Measurements from ENCODE around the gene DUXA. TPM values are rescaled to one million over a fixed set of nuclear protein-coding genes. Genes with fewer than 3 reads are reported as not detected.
"Not testable (repeated sequence)": the region's sequence is repeated elsewhere in the genome, so short reads cannot be mapped to it uniquely, and the experiment has no call there.

The DUXA gene
- not detected in 2 replicates for total RNA-seq

DNA sequence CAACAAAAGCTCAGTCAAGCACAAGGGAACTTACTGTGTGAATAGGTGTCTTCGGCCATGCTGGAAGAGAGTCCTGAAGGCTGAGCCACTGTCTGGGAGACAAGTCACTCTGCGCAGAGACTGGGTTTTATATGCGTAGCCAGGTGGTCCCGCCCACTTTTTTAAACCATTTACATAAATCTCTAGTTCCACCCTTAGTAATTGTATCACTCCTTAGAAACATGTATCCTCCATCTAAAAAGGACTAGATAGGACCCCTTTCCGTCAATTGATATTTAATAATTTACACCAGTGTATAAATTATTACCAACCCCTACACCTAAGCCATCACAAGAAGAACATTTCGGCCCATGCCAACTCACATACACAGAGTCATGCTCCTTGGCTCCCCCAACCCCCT lies at the start of gene DUXA:
DUXA (minus strand) TSS at position 101 of the 400 bp plus-strand sequence; CDS start at position 59, 42 bp downstream.
- no peak for DNase-seq (ENCODE audit: low read depth)
- H3K4me3 ChIP-seq (ENCODE audit: low read depth, low read length): no peak within 1 kb of the TSS
- TF ChIP-seq, protein P1, sequence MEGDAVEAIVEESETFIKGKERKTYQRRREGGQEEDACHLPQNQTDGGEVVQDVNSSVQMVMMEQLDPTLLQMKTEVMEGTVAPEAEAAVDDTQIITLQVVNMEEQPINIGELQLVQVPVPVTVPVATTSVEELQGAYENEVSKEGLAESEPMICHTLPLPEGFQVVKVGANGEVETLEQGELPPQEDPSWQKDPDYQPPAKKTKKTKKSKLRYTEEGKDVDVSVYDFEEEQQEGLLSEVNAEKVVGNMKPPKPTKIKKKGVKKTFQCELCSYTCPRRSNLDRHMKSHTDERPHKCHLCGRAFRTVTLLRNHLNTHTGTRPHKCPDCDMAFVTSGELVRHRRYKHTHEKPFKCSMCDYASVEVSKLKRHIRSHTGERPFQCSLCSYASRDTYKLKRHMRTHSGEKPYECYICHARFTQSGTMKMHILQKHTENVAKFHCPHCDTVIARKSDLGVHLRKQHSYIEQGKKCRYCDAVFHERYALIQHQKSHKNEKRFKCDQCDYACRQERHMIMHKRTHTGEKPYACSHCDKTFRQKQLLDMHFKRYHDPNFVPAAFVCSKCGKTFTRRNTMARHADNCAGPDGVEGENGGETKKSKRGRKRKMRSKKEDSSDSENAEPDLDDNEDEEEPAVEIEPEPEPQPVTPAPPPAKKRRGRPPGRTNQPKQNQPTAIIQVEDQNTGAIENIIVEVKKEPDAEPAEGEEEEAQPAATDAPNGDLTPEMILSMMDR (conservative IDR thresholded peaks at IDR 0.05; ENCODE audit: low read depth, low read length): no peak

DNA sequence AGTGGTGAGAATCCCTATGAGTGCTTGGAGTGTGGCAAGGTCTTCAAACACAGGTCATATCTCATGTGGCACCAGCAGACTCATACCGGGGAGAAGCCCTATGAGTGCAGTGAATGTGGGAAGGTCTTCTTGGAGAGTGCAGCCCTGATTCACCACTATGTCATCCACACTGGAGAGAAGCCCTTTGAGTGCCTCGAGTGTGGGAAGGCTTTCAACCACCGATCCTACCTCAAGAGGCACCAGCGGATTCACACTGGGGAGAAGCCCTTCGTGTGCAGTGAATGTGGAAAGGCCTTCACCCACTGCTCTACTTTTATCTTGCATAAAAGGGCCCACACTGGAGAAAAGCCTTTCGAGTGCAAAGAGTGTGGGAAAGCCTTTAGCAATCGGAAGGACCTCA lies 44.8 kb upstream of the DUXA start:
- H3K4me3 ChIP-seq (ENCODE audit: low read depth, low read length): no peak overlapping the region
- no peak for DNase-seq (ENCODE audit: low read depth)
- TF ChIP-seq, protein P1 (conservative IDR thresholded peaks at IDR 0.05; ENCODE audit: low read depth, low read length): no peak

DNA sequence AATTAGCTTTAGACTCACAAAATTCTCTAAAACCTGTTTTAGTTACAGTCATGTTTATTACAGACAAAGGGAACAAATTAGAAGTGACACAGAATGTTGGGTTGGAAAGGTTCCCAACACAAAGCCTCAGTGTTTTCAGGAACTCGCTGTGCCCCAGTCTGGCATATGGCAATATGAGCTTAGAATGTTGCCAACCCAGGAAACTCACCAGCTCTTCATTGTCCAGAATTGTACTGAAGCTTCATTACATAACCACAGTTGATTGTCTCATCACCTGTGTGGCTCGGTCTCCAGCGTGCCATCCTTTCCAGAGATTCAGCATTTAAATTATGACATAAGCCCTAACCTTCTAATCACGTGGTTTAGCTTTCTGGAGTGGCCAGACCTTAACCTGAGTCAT lies 43.1 kb upstream of the DUXA start:
- TF ChIP-seq, protein P1 (conservative IDR thresholded peaks at IDR 0.05; ENCODE audit: low read depth, low read length): no peak

DNA sequence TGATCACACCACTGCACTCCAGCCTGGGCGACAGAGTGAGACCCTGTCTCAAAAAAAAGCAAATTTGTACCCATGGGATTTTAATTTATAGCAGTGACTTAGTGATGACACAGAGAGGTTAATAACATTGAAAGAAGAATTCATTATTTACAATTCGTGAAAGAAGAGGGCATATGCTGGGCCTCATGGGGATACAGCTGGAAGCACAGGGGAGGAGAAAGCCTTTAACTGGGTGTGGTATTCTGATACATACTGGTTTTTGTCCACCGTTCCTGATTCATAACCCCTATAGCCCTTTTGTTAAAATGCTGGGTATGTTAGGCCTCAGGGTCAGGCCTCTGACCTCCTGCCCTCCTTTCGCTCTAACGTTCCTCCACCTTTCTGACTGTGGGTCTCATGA lies 34.9 kb upstream of the DUXA start:
- H3K4me3 ChIP-seq (ENCODE audit: low read depth, low read length): no peak overlapping the region
- TF ChIP-seq, protein P1 (conservative IDR thresholded peaks at IDR 0.05; ENCODE audit: low read depth, low read length): no peak
- DNase-seq (ENCODE audit: low read depth): no peak

More for the DNA sequence above, 43.1 kb upstream of the DUXA start:
- H3K4me3 ChIP-seq (ENCODE audit: low read depth, low read length): no peak overlapping the region
- no peak for DNase-seq (ENCODE audit: low read depth)

DNA sequence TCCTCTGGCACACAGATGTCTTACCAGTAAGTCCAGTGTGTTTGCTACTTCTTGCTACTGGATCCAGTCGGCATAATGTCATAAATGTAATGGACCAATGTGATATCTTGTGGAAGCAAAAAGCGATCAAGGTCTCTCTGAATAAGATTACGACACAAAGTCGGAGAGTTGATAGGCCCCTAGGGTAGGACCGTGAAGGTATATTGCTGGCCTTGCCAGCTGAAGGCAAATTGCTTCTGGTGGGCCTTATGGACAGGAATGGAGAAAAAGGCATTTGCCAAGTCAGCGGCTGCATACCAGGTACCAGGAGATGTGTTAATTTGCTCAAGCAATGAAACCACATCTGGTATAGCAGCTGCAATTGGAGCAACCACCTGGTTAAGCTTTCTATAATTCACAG lies 30.6 kb upstream of the DUXA start:
- not testable (repeated sequence) for H3K4me3 ChIP-seq (ENCODE audit: low read depth, low read length); DNase-seq (ENCODE audit: low read depth)

DNA sequence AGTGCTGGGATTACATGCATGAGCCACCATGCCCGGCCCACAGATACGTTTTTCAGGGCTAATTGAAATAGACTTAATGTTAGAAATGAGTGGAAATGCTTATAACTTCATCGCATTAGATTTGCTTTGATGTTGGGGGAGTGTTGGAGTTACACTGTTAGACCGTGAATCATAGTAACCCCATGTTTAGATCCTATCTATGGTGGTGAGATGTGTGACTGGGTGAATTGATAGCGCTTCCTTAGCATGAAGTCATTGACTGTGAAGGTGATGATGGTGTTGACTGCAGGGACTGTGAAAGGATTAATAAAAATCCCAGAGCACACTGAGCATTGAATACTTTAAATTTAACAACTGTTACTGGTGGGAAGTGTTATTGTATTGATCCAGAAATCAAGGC lies 25.7 kb upstream of the DUXA start:
- DNase-seq (ENCODE audit: low read depth): no peak
- peak overlapping the region; percentile 96 for H3K4me3 ChIP-seq (ENCODE audit: low read depth, low read length)
- TF ChIP-seq, protein P1 (conservative IDR thresholded peaks at IDR 0.05; ENCODE audit: low read depth, low read length): no peak

DNA sequence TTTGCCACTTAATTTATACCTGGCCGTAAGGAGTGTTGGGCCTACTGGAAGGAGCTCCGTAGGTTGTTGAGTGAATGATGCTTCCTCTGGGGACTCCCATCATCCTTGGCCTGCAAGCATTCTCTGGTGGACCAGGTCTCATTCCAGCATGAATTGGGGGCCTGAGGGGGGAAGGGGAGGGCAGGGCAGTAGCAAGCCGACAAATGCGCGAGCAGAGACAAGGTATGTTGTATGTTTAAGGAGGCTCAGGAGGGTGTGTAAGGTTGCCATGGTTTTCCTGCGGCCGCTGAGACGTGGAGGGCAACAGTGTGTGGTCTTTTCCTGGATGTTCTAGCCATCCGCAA lies 24.8 kb upstream of the DUXA start:
- TF ChIP-seq, protein P1 (conservative IDR thresholded peaks at IDR 0.05; ENCODE audit: low read depth, low read length): no peak
- H3K4me3 ChIP-seq (ENCODE audit: low read depth, low read length): peak overlapping the region; percentile 96
- DNase-seq (ENCODE audit: low read depth): no peak

Data from epithelial cell of proximal tubule (primary cell).